GM19193 (cell line): Measurements from ENCODE around the gene PLEKHG1.

Experiments used
- POLR2A ChIP-seq: IDR thresholded peaks from 4 replicates; pipeline ENCODE4 v1.6.1; 2011; ENCODE audit not compliant: insufficient read depth, insufficient read length; ENCODE audit errors: extremely low read depth

The PLEKHG1 gene

DNA sequence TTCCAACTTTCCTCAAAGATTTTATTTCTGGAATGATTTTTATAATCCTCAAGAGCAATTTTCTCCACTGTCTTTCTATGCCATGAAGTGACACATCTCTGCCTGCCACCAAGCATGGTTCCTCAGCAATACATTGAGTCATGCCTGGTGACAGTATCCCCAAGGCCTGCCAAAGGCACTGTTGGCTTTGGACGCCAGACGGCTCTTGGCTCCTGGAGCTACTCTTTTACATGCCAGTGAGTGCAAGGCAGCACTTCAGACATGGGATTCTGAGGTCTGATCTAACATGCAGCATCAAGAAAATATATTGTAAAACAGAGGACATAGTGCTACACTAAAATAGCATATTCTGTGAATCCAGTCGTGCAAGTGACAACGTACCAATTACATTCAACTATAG is 20.1 kb upstream of the PLEKHG1 start:
- no peak for TF ChIP-seq POLR2A

DNA sequence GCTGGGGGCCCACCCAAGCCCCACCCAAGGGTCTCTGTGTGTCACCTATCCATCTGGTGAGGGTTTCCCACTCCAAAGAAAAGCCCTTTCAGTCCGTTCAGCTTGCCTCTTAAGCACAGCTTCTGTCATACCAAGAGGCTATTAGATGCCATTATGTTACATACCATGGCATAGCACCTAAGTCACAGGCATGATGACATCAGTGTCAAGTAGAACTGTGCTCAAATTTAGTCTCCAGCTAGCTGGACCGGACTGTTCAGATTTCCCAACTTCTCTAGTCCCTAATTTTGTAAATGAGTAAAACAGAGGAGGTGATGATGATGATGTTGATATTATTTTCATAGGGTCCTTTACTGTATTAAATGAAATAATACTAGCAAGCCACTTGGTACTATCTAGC is 19.2 kb upstream of the PLEKHG1 start:
- no peak for TF ChIP-seq POLR2A

DNA sequence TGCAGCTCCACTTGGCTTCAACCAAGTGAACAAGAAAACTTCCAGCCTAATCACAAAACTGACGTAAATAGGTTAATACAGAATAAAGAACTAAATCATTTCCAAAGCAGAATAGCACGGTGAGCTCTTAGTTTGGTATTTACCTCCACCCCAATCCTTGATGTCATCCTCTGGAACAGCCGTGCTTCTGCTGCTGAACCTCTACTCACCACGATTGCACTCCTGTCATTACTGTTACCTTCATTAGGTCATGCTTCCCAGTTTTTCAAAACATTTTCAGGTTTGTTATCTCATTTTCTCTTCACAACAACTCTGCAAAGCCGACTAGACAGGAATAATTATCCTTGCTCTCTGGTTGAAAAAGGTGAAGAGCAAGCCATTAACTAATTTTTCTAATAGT is 15.6 kb upstream of the PLEKHG1 start:
- no peak for TF ChIP-seq POLR2A

- no peak for TF ChIP-seq POLR2A
Observed at GRCh38 chr6:150584596-150584995, 15.1 kb upstream of the PLEKHG1 start.

DNA sequence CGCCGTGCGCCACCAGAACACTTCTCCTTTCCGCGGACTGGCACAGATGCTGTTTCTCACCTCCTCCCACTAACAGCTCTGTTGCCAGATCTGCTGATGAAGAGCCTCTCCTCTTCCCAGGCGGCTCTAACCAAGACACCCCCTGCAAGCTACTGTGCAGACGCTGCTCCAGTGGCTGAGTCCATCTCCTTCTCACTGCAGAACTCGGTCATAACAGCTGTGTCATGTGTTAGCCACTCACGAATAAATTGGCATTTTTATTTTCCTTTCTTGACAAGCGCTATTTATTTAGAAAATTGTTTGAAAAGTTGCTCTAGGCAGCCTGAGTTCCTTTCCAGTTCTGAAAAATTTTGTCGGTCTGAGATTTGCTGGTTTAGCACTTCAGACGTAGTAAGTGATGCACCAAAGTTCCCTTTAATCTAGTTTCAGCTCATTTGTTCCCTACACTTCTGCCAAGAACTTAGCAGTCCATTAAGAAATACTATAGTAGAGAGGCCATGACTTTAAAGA is 12.8 kb upstream of the PLEKHG1 start:
- no peak for TF ChIP-seq POLR2A

DNA sequence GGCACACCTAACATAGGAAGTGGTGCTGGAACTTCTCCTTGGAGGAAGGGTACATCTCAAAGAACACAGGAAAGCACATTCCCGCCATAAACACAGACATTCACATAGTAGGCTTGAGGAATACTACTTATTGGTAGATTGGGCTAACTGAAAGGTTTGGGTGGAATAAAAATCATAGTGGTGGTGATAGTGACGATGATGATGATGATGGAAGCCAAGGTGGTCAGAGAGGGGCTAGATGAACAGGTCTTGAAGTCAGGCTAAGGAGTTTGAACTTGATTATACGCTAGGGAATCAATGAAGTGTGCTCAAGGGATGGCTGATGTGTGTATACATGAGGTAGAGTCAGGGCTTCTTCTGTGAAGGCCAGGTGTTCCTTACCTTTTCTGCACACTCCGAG is 12.0 kb upstream of the PLEKHG1 start:
- TF ChIP-seq POLR2A: no peak

GRCh38 chr6:150588888-150589499 is 10.7 kb upstream of the PLEKHG1 start:
- no peak for TF ChIP-seq POLR2A

DNA sequence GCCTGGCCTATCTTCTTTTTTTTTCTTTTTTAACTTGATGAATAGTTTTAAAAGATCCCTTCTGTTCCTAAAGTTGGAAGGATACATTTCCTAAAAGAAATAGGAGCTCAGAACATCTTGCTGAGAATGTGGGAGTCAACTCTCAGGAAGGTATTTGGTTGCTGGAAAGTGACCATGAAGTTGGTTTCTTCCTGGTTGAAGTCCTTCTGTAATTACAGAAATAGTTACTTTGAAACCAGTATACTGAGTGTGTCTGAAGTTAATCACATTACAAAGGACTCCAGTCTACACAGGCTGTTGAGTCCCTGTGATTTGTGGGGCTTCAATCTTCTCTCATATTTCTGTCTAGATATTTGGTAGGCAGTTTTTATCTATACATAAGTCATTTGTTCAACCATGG is 9.8 kb upstream of the PLEKHG1 start:
- no peak for TF ChIP-seq POLR2A

GRCh38 chr6:150590446-150590845 is 9.2 kb upstream of the PLEKHG1 start:
- TF ChIP-seq POLR2A: no peak

DNA sequence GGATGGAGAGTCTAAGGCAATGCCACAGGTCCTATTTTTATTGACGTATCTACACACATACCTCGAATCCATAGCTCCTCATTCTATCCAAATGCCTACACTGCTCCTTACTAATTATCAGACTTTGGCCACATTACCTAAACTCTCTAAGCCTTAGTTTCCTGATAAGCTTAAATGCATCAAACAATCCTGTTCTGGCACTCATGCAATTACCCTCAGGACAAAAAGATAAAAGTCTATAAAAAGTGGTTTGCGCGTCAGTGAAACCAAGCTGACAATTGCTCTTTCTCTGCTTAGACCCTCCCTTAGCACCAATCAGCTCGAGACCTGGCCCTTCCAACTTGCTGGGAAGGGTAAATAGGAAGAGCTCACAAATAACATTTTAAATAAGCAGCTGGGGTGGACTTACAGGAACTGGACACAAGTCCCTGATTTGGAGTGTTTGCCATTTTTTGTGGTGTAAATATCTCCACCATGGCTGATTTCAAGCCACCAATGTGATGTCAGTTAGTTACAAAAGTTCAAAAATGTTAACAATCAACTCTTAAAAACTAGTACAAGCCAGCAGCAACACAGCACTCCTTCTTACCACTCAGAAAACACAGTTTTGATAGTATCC is 7.2 kb upstream of the PLEKHG1 start:
- TF ChIP-seq POLR2A: no peak

DNA sequence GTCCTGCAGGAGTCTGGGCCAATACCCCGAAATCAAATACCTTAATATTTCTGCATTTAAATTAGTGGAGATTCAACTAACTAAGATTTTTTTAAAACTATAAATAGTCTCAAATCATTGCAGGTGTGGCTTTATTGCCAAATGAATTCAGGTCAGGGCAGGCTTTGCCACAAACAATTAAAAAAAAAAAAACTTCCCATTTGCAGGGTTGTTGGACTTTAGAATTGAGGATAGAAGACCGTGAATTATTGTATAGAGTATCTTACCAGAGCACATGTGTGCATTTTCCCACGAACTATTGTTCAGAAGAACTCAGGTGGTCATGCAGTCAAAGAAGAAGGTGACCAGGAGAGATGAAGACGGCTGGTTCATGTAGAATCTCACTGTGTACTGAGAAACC is 6.6 kb upstream of the PLEKHG1 start:
- no peak for TF ChIP-seq POLR2A

GRCh38 chr6:150596439-150596838 is 3.2 kb upstream of the PLEKHG1 start:
- TF ChIP-seq POLR2A: no peak

DNA sequence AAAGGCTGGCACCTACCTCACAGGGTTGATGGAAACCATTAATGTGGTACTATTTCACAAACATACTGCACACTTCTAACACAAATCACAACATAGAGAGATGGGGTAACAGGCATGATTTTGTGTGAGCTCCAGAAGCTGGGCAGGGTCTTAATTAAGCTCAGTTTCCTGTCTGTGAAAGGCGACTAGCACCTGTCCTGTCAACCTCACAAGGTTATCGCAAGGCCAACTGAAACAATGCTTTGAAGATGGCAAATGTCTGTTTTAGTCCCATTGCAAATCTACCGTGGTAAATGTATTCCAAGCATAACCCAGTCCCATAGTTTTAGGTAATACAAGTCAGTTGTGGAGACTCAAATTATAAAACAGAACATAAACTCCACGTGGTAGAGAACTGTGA is 1.3 kb upstream of the PLEKHG1 start:
- no peak for TF ChIP-seq POLR2A

GRCh38 chr6:150598858-150599198 is 857 bp upstream of the PLEKHG1 start:
- no peak for TF ChIP-seq POLR2A

DNA sequence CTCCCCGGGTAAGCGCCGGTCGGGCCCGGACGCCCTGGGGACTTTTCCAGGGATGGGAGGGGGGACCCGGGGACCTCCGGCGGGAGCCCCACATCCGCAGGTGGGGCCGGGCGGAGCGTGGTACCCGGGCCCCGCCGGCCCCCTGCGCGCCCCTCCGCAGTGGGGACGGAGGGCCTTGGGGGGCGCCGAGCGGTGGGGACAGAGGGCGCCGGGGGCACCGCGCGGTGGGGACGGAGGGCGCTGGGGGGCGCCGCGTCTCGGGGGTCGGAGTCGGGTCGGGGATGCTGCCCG is 270 bp downstream of the PLEKHG1 start:
- TF ChIP-seq POLR2A: no peak

- peak; percentile 30 for TF ChIP-seq POLR2A
Observed at GRCh38 chr6:150600301-150601017, 774 bp downstream of the PLEKHG1 start.
